PC-9 (cell line): ENCODE measurements around the gene MICALL2. TPM values are rescaled to one million over a fixed set of nuclear protein-coding genes. Genes with fewer than 3 reads are reported as not detected.
A peak's percentile ranks its signal among the peaks of the same experiment; 100 is the strongest.

Experiments
- BruUV-seq: library from RNA; stranded (reverse); fragments of 400-500 nt; replicated peaks from 2 replicates; lab custom pipeline; 2021; lab: Mats Ljungman, UMichigan
- CTCF ChIA-PET: fragments of 300-600 bp; sonication (Branson Sonifier 250); formaldehyde crosslinking; loops from one replicate; lab custom pipeline; 2022; ENCODE audit warnings: antibody characterized with exemption; lab: Charles Lee
- POLR2A ChIA-PET: fragments of 300-600 bp; sonication (Branson Sonifier 250); formaldehyde crosslinking; loops from one replicate; lab custom pipeline; 2022; ENCODE audit warnings: antibody characterized with exemption; ENCODE audit not compliant: unreplicated experiment; lab: Charles Lee
- DNase-seq, 2 experiments: peaks; one replicate each; pipeline versions ENCODE4 v3.0.0 to v3.0.0-alpha.2; 2015 to 2022; ENCODE audit warnings: mixed read lengths in 1 of 2
- H2AFZ ChIP-seq: fragments of 200-600 bp; sonication (generic); 2 replicates; pipeline ENCODE4 v1.8.1; 2017; ENCODE audit warnings: antibody characterized with exemption
- H3F3A ChIP-seq: fragments of 200-600 bp; sonication (generic); 2 replicates; pipeline ENCODE4 v1.8.1; 2017; ENCODE audit warnings: antibody characterized with exemption, mild to moderate bottlenecking, low read depth; ENCODE audit not compliant: insufficient read depth
- H3K27ac ChIP-seq: fragments of 200-600 bp; sonication (generic); 2 replicates; pipeline ENCODE4 v1.6.1; 2016; ENCODE audit warnings: mixed run types
- H3K27me3 ChIP-seq: fragments of 200-600 bp; sonication (generic); 2 replicates; pipeline ENCODE4 v1.6.1; 2016; ENCODE audit warnings: low read depth, mixed run types; ENCODE audit not compliant: insufficient read depth
- H3K36me3 ChIP-seq: fragments of 200-600 bp; sonication (generic); 2 replicates; pipeline ENCODE4 v1.6.1; 2016; ENCODE audit warnings: low read depth, mixed run types
- H3K4me1 ChIP-seq: fragments of 200-600 bp; sonication (generic); replicated peaks from 2 replicates; pipeline ENCODE4 v1.6.1; 2016; ENCODE audit warnings: mixed run types; ENCODE audit not compliant: insufficient read depth
- H3K4me2 ChIP-seq: fragments of 200-600 bp; sonication (generic); 2 replicates; pipeline ENCODE4 v1.6.1; 2017; ENCODE audit warnings: mixed run types
- H3K4me3 ChIP-seq: fragments of 200-600 bp; sonication (generic); 2 replicates; pipeline ENCODE4 v1.6.1; 2016; ENCODE audit warnings: mixed run types
- H3K79me2 ChIP-seq: fragments of 200-600 bp; sonication (generic); 2 replicates; pipeline ENCODE4 v1.6.1; 2017; ENCODE audit warnings: low read depth, mixed run types
- H3K9me2 ChIP-seq: fragments of 200-600 bp; sonication (generic); 2 replicates; pipeline ENCODE4 v1.8.1; 2017; ENCODE audit warnings: mild to moderate bottlenecking; ENCODE audit not compliant: insufficient read depth
- H3K9me3 ChIP-seq: fragments of 200-600 bp; sonication (generic); 2 replicates; pipeline ENCODE4 v1.8.1; 2016; ENCODE audit warnings: low read depth; ENCODE audit not compliant: insufficient read depth
- H4K20me1 ChIP-seq: fragments of 200-600 bp; sonication (generic); 2 replicates; pipeline ENCODE4 v1.8.1; 2017; ENCODE audit not compliant: insufficient read depth
- CTCF ChIP-seq: fragments of 200-600 bp; sonication (generic); conservative IDR thresholded peaks from 2 replicates; pipeline ENCODE4 v1.6.1; 2017; ENCODE audit warnings: mixed run types, antibody characterized with exemption, mild to moderate bottlenecking, moderate library complexity
- EZH2 ChIP-seq: fragments of 200-600 bp; sonication (generic); IDR thresholded peaks from 2 replicates; pipeline ENCODE4 v1.8.0; 2017; ENCODE audit warnings: antibody characterized with exemption, low read depth
- intact Hi-C: fragments of 100-400 bp; cut with micrococcal nuclease; formaldehyde crosslinking; loops from one replicate; pipeline ENCODE4 v1.10.0; 2022; ENCODE audit not compliant: unreplicated experiment
- total RNA-seq: library from RNA; stranded (reverse); gene quantifications from 2 replicates; pipeline ENCODE4 v1.2.3, GENCODE V29; 2021

MICALL2 gene
- total RNA-seq, 1 experiment from 2014 or later, result 104 TPM

GRCh38 chr7:1413936-1414639 is 45.2 kb downstream of the MICALL2 start:
- intact Hi-C loops, result loop anchor here (2.0 kb wide), 2 partner anchors 191 to 219 kb away; no protein-coding TSS in a partner anchor
- POLR2A ChIA-PET, result no interaction called here
- Histone ChIP-seq H4K20me1 (no peaks in the 10 kb centered on the region), H3K4me1 (no peaks in the 10 kb centered on the region), H2AFZ (no peak overlapping the region), H3K9me3 (no peaks in the 10 kb centered on the region), H3K27ac (no peak overlapping the region), H3K9me2 (no peaks in the 10 kb centered on the region), H3K27me3 (peaks cover 60% of the 10 kb centered on the region), H3F3A (peaks cover 20% of the 10 kb centered on the region; the same call in 1 of the 2 replicates), H3K36me3 (no peaks in the 10 kb centered on the region), H3K79me2 (no peaks in the 10 kb centered on the region), H3K4me2 (no peak overlapping the region), H3K4me3 (no peak overlapping the region)
- DNase-seq, result no peak
- CTCF ChIA-PET, result interaction anchor here (0.6 kb wide), 1 partner anchor 24 kb away, joined by 24 read pairs; no protein-coding TSS in a partner anchor
- BruUV-seq, result no TSS peak
- TF ChIP-seq EZH2 (no peak), CTCF (no peak)

- peak; percentile 65 to 91 for DNase-seq
- POLR2A ChIA-PET, result no interaction called here
- CTCF ChIA-PET, result interaction anchor here (0.7 kb wide), 1 partner anchor 62 kb away, joined by 8 read pairs; no protein-coding TSS in a partner anchor
- H3K4me3 ChIP-seq, result no peak overlapping the region; the same call in 1 of the 2 replicates
- H3K9me2 ChIP-seq, result no peaks in the 10 kb centered on the region
- no peak overlapping the region for H2AFZ ChIP-seq
- no peaks in the 10 kb centered on the region for H3K4me1 ChIP-seq
- peaks cover 65% of the 10 kb centered on the region for H3K27me3 ChIP-seq
- H4K20me1 ChIP-seq, result peaks cover 4% of the 10 kb centered on the region; the same call in 1 of the 2 replicates
- no peaks in the 10 kb centered on the region for H3K79me2 ChIP-seq
- peaks cover 12% of the 10 kb centered on the region; the same call in 1 of the 2 replicates for H3F3A ChIP-seq
- no peak overlapping the region for H3K27ac ChIP-seq
- H3K4me2 ChIP-seq, result peak overlapping the region; percentile 56
- TF ChIP-seq CTCF, result peak; percentile 90
- TF ChIP-seq EZH2, result no peak
- intact Hi-C loops, result loop anchor here (2.0 kb wide), 2 partner anchors 190 to 218 kb away; no protein-coding TSS in a partner anchor
- H3K36me3 ChIP-seq, result no peaks in the 10 kb centered on the region
- no peaks in the 10 kb centered on the region for H3K9me3 ChIP-seq
- no TSS peak for BruUV-seq
These were observed 46.7 kb downstream of the MICALL2 start for GRCh38 chr7:1412322-1413261.

- CTCF ChIA-PET, result no interaction called here
- intact Hi-C loops, result no loop called here
These were observed 47.9 kb downstream of the MICALL2 start for GRCh38 chr7:1411414-1411813.

More at GRCh38 chr7:1411414-1411813, 47.9 kb downstream of the MICALL2 start:
- DNase-seq, result no peak
- Histone ChIP-seq H3K4me1 (no peaks in the 10 kb centered on the region), H3K4me3 (no peak overlapping the region), H3K27me3 (peaks cover 65% of the 10 kb centered on the region), H3K4me2 (no peak overlapping the region), H2AFZ (no peak overlapping the region), H3K79me2 (no peaks in the 10 kb centered on the region), H3K9me2 (no peaks in the 10 kb centered on the region), H3K9me3 (no peaks in the 10 kb centered on the region), H3K36me3 (no peaks in the 10 kb centered on the region), H4K20me1 (peaks cover 4% of the 10 kb centered on the region; the same call in 1 of the 2 replicates), H3F3A (peaks cover 7% of the 10 kb centered on the region; the same call in 1 of the 2 replicates), H3K27ac (no peak overlapping the region)
- TF ChIP-seq CTCF, result no peak
- no peak for TF ChIP-seq EZH2
- POLR2A ChIA-PET, result no interaction called here
- no TSS peak for BruUV-seq
